HEK293 (cell line): ENCODE measurements around the gene TAF11L14.
"Not testable (repeated sequence)": the region's sequence is repeated elsewhere in the genome, so short reads cannot be mapped to it uniquely, and the experiment has no call there.

Experiments used
- CTCF ChIA-PET: fragments of 350-600 bp; formaldehyde crosslinking; extraction: SDS; loops from one replicate; lab custom pipeline; 2021; ENCODE audit warnings: antibody characterized with exemption; lab: Yijun Ruan, JAX
- POLR2A ChIA-PET: fragments of 300-600 bp; formaldehyde crosslinking; extraction: SDS; loops from one replicate; lab custom pipeline; 2020; ENCODE audit warnings: antibody characterized with exemption, inconsistent platforms; lab: Yijun Ruan, JAX
- H3K27ac ChIP-seq: fragments of 200-500 bp; sonication (Bioruptor generic); 2 replicates; pipeline ENCODE4 v1.5.1; 2014; ENCODE audit warnings: low read depth, low read length, control low read depth, inconsistent platforms; ENCODE audit errors: extremely low read depth
- H3K36me3 ChIP-seq, 2 experiments: fragments of 200-500 bp in 1 of 2; sonication (Bioruptor generic) in 1 of 2; 1 replicate in 1 of 2; 2 replicates in 1 of 2; pipeline ENCODE4 v1.5.1; 2014 to 2017; ENCODE audit warnings: inconsistent platforms in 2 of 2, low read length in 2 of 2; ENCODE audit not compliant: control insufficient read depth in 2 of 2, insufficient read depth in 1 of 2
- H3K4me1 ChIP-seq: fragments of 200-500 bp; sonication (Bioruptor generic); 2 replicates; pipeline ENCODE4 v1.5.1; 2014; ENCODE audit warnings: mild to moderate bottlenecking, low read length, inconsistent platforms; ENCODE audit not compliant: control insufficient read depth, insufficient read depth
- H3K4me3 ChIP-seq: 2 replicates; pipeline ENCODE4 v1.5.1; 2011; ENCODE audit warnings: low read depth, mild to moderate bottlenecking, control low read depth, low read length, moderate library complexity
- H3K9me3 ChIP-seq: fragments of 200-500 bp; sonication (Bioruptor generic); 2 replicates; pipeline ENCODE4 v1.5.1; 2014; ENCODE audit warnings: low read depth, low read length, inconsistent platforms; ENCODE audit not compliant: control insufficient read depth, insufficient read depth
- GFI1B ChIP-seq: fragments of 450-650 bp; formaldehyde crosslinking; IDR thresholded peaks from 2 replicates; pipeline ENCODE4 v1.5.1; 2016; ENCODE audit warnings: missing biosample characterization, missing genetic modification characterization
- GLI2 ChIP-seq: fragments of 450-650 bp; formaldehyde crosslinking; IDR thresholded peaks from 2 replicates; pipeline ENCODE4; 2017; ENCODE audit warnings: missing biosample characterization, missing genetic modification characterization, low read depth, borderline replicate concordance
- MEIS1 ChIP-seq: sonication (generic); formaldehyde crosslinking; IDR thresholded peaks from 2 replicates; pipeline ENCODE4 v1.8.1; 2022; ENCODE audit warnings: missing genetic modification reagents, mild to moderate bottlenecking, borderline replicate concordance
- SCRT2 ChIP-seq: fragments of 450-650 bp; formaldehyde crosslinking; IDR thresholded peaks from 2 replicates; pipeline ENCODE4 v1.5.1; 2016; ENCODE audit warnings: missing biosample characterization, missing genetic modification characterization
- SP3 ChIP-seq: fragments of 450-650 bp; formaldehyde crosslinking; IDR thresholded peaks from 2 replicates; pipeline ENCODE4 v1.5.1; 2016; ENCODE audit warnings: missing biosample characterization, missing genetic modification characterization
- TCF7L2 ChIP-seq: IDR thresholded peaks from 2 replicates; pipeline ENCODE4 v1.6.1; 2011; ENCODE audit warnings: low read depth, mild to moderate bottlenecking, inconsistent platforms, low read length, moderate library complexity, borderline replicate concordance
- ZBTB17 ChIP-seq: fragments of 450-650 bp; formaldehyde crosslinking; IDR thresholded peaks from 2 replicates; pipeline ENCODE4 v1.5.1; 2016; ENCODE audit warnings: missing biosample characterization, missing genetic modification characterization
- ZFP3 ChIP-seq: fragments of 450-650 bp; formaldehyde crosslinking; IDR thresholded peaks from 2 replicates; pipeline ENCODE4 v1.5.1; 2016; ENCODE audit warnings: low read depth, missing biosample characterization, missing genetic modification characterization
- ZNF10 ChIP-seq: fragments of 450-650 bp; formaldehyde crosslinking; IDR thresholded peaks from 2 replicates; pipeline ENCODE4 v1.5.1; 2017; ENCODE audit warnings: missing biosample characterization, missing genetic modification characterization
- ZNF112 ChIP-seq: fragments of 450-650 bp; formaldehyde crosslinking; IDR thresholded peaks from 2 replicates; pipeline ENCODE4 v1.5.0; 2017; ENCODE audit warnings: missing biosample characterization, missing genetic modification characterization
- ZNF146 ChIP-seq: fragments of 450-650 bp; formaldehyde crosslinking; IDR thresholded peaks from 2 replicates; pipeline ENCODE4 v1.5.1; 2016; ENCODE audit warnings: missing biosample characterization, missing genetic modification characterization
- ZNF350 ChIP-seq: fragments of 450-650 bp; formaldehyde crosslinking; IDR thresholded peaks from 2 replicates; pipeline ENCODE4 v1.5.0; 2017; ENCODE audit warnings: missing biosample characterization, mild to moderate bottlenecking, missing genetic modification characterization
- ZNF354C ChIP-seq: fragments of 450-650 bp; formaldehyde crosslinking; IDR thresholded peaks from 2 replicates; pipeline ENCODE4 v1.5.1; 2016; ENCODE audit warnings: missing biosample characterization, missing genetic modification characterization, low read depth, borderline replicate concordance
- ZNF391 ChIP-seq: fragments of 450-650 bp; formaldehyde crosslinking; IDR thresholded peaks from 2 replicates; pipeline ENCODE4 v1.5.1; 2016; ENCODE audit warnings: low read depth, missing biosample characterization, missing genetic modification characterization, borderline replicate concordance
- ZNF501 ChIP-seq: fragments of 450-650 bp; formaldehyde crosslinking; IDR thresholded peaks from 2 replicates; pipeline ENCODE4 v1.5.1; 2016; ENCODE audit warnings: missing biosample characterization, missing genetic modification characterization
- ZNF560 ChIP-seq: fragments of 450-650 bp; formaldehyde crosslinking; IDR thresholded peaks from 2 replicates; pipeline ENCODE4 v1.5.1; 2017; ENCODE audit warnings: missing biosample characterization, missing genetic modification characterization, borderline replicate concordance
- ZNF621 ChIP-seq: fragments of 450-650 bp; formaldehyde crosslinking; IDR thresholded peaks from 2 replicates; pipeline ENCODE4 v1.5.1; 2017; ENCODE audit warnings: missing biosample characterization, missing genetic modification characterization
- ZNF654 ChIP-seq: fragments of 450-650 bp; formaldehyde crosslinking; IDR thresholded peaks from 2 replicates; pipeline ENCODE4 v1.5.1; 2016; ENCODE audit warnings: low read depth, missing biosample characterization, missing genetic modification characterization
- ZNF791 ChIP-seq: fragments of 450-650 bp; formaldehyde crosslinking; IDR thresholded peaks from 2 replicates; pipeline ENCODE4 v1.5.1; 2016; ENCODE audit warnings: missing biosample characterization, missing genetic modification characterization
- TF ChIP-seq, protein P1 (sequence below): sonication (generic); formaldehyde crosslinking; IDR thresholded peaks from 2 replicates; pipeline ENCODE4 v1.8.1; 2022; ENCODE audit warnings: mild to moderate bottlenecking, moderate library complexity, missing genetic modification reagents
- TF ChIP-seq, protein P2 (sequence below): fragments of 450-650 bp; formaldehyde crosslinking; conservative IDR thresholded peaks from 2 replicates; pipeline ENCODE4 v1.5.1; 2016; ENCODE audit warnings: low read depth, missing biosample characterization, missing genetic modification characterization
- TF ChIP-seq, protein P3 (sequence below): fragments of 450-650 bp; IDR thresholded peaks from 2 replicates; pipeline ENCODE4 v1.5.1; 2018; ENCODE audit warnings: missing biosample characterization, mild to moderate bottlenecking, missing genetic modification characterization

Gene TAF11L14

DNA sequence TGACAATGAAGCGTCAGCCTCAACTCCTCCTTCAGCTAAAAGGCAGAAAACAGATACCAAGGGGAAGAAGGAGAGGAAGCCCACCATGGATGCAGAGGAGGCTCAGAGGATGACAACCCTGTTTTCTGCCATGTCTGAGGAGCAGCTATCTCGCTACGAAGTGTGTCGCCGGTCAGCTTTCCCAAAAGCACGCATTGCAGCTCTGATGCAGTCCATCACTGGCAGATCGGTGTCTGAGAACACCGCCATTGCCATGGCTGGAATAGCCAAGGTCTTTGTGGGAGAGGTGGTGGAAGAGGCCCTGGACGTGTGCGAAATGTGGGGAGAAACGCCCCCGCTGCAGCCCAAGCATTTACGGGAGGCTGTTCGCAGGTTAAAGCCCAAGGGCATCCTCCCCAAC is 29.3 kb upstream of the TAF11L14 start:
- TF ChIP-seq ZFP3 (tag by site-specific recombination) (no peak), ZNF146 (no peak), ZNF10 (tag by site-specific recombination) (no peak), ZNF654 (tag by site-specific recombination) (no peak), ZNF354C (tag by site-specific recombination) (no peak), ZBTB17 (tag by site-specific recombination) (no peak), ZNF391 (tag by site-specific recombination) (no peak), GLI2 (tag by site-specific recombination) (no peak), GFI1B (tag by site-specific recombination) (no peak)
- TF ChIP-seq, all 188 proteins: peak for 0
- H3K4me1 ChIP-seq, result no peaks in the 10 kb centered on the region
- ChIA-PET POLR2A (no interaction called here), CTCF (no interaction called here)
- no peaks in the 10 kb centered on the region for H3K36me3 ChIP-seq
- H3K4me3 ChIP-seq, result no peak overlapping the region
- no peaks in the 10 kb centered on the region for H3K9me3 ChIP-seq
- H3K27ac ChIP-seq, result no peak overlapping the region

DNA sequence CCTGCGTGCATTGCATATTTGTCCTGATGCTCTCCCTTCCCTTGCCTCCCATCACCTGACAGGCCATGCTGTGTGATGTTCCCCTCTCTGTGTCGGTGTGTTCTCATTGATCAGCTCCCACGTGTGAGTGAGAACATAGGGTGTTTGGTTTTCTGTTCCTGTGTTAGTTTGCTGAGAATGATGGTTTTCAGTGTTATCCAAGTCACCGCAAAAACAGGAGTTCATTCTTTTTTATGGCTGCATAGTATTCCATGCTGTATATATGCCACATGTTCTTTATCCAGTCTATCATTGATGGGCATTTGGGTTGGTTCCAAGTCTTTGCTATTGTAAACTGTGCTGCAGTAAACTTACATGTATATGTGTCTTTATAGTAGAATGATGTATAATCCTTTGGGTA is 26.8 kb upstream of the TAF11L14 start:
- TF ChIP-seq ZNF146, result peak; percentile 58; the same call in 1 of the 2 replicates
- H3K36me3 ChIP-seq, H3K4me1 ChIP-seq, H3K9me3 ChIP-seq, CTCF ChIA-PET, H3K27ac ChIP-seq, H3K4me3 ChIP-seq, POLR2A ChIA-PET: not testable (repeated sequence)

DNA sequence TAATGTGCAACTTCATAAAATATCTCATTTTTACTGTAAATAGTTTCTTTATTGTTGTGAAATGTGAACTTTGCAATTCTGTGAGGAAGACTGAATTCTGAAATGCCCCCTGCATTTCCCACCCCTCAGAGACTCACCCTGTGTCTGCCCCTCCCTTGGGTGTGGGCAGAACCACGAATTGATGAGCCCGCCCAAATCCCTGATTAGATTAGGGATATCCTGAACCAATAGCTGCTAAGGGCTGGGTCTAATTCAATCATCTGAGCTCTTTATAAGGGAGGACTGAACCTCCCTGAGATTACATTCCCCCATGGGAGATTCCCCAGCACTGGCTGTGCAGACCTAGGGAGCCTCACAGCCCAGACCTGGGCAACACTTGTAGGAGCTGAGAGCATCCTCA is 24.2 kb upstream of the TAF11L14 start, which contains the start of gene TAF11L12:
Gene TAF11L12 (plus strand): TSS at position 301 of the 400 bp plus-strand sequence.
- POLR2A ChIA-PET, H3K36me3 ChIP-seq, H3K27ac ChIP-seq, CTCF ChIA-PET, H3K9me3 ChIP-seq, H3K4me1 ChIP-seq, H3K4me3 ChIP-seq: not testable (repeated sequence)

DNA sequence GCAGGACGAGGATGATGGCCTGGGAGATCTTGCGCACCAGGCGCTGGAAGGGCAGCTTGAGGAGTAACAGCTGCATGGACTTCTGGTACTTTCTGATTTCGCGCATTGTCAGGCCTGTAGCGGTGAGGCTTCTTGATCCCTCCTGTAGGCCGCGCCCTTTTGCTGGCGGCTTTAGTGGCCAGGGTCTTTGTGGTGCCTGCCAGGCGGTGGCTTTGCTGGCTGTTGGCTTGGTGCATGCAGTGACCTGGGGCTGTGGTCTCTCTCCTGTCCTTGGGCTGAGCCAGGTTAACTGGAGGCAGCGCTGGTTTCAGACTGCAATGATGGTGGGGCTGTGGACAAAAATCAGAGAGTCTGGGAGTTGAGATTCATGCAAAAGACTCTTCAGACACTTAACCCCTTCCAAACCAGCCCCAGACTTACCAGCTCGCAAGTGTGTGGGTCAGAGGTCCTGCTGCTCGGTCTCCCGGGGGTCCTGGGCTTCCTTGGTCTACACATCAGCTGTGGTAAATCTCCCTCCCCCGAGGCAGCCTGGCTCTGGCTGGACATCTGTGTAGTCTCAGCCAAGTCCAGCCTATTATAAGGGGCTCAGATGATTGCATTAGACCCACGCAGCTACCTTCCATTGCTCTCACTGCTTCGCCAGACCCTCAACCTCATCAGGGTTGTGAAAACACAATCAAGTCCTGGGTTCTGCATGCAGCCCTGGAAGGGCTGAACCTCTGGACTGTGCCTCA is 19.2 kb upstream of the TAF11L14 start:
- POLR2A ChIA-PET, result interaction anchor here (1.0 kb wide), 1 partner anchor 234 kb away, joined by 3 read pairs; no protein-coding TSS in a partner anchor
- H3K36me3 ChIP-seq, result no peaks in the 10 kb centered on the region
- no peaks in the 10 kb centered on the region for H3K9me3 ChIP-seq
- CTCF ChIA-PET, result no interaction called here
- H3K27ac ChIP-seq, result no peak overlapping the region
- no peak for TF ChIP-seq MEIS1 (CRISPR knock-in tag)
- TF ChIP-seq, protein P1, sequence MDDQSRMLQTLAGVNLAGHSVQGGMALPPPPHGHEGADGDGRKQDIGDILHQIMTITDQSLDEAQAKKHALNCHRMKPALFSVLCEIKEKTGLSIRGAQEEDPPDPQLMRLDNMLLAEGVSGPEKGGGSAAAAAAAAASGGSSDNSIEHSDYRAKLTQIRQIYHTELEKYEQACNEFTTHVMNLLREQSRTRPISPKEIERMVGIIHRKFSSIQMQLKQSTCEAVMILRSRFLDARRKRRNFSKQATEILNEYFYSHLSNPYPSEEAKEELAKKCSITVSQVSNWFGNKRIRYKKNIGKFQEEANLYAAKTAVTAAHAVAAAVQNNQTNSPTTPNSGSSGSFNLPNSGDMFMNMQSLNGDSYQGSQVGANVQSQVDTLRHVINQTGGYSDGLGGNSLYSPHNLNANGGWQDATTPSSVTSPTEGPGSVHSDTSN (CRISPR knock-in tag), result no peak
- TF ChIP-seq SCRT2 (tag by site-specific recombination), result no peak
- TF ChIP-seq TCF7L2, result no peak
- TF ChIP-seq, protein P2, sequence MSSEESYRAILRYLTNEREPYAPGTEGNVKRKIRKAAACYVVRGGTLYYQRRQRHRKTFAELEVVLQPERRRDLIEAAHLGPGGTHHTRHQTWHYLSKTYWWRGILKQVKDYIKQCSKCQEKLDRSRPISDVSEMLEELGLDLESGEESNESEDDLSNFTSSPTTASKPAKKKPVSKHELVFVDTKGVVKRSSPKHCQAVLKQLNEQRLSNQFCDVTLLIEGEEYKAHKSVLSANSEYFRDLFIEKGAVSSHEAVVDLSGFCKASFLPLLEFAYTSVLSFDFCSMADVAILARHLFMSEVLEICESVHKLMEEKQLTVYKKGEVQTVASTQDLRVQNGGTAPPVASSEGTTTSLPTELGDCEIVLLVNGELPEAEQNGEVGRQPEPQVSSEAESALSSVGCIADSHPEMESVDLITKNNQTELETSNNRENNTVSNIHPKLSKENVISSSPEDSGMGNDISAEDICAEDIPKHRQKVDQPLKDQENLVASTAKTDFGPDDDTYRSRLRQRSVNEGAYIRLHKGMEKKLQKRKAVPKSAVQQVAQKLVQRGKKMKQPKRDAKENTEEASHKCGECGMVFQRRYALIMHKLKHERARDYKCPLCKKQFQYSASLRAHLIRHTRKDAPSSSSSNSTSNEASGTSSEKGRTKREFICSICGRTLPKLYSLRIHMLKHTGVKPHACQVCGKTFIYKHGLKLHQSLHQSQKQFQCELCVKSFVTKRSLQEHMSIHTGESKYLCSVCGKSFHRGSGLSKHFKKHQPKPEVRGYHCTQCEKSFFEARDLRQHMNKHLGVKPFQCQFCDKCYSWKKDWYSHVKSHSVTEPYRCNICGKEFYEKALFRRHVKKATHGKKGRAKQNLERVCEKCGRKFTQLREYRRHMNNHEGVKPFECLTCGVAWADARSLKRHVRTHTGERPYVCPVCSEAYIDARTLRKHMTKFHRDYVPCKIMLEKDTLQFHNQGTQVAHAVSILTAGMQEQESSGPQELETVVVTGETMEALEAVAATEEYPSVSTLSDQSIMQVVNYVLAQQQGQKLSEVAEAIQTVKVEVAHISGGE (tag by site-specific recombination), result no peak
- TF ChIP-seq, protein P3, sequence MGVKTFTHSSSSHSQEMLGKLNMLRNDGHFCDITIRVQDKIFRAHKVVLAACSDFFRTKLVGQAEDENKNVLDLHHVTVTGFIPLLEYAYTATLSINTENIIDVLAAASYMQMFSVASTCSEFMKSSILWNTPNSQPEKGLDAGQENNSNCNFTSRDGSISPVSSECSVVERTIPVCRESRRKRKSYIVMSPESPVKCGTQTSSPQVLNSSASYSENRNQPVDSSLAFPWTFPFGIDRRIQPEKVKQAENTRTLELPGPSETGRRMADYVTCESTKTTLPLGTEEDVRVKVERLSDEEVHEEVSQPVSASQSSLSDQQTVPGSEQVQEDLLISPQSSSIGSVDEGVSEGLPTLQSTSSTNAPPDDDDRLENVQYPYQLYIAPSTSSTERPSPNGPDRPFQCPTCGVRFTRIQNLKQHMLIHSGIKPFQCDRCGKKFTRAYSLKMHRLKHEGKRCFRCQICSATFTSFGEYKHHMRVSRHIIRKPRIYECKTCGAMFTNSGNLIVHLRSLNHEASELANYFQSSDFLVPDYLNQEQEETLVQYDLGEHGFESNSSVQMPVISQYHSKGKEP (tag by site-specific recombination), result no peak
- no peak for TF ChIP-seq ZNF501
- no peak for TF ChIP-seq SP3
- no peak for TF ChIP-seq ZNF621
- no peak for TF ChIP-seq ZNF350 (tag by site-specific recombination)
- no peak for TF ChIP-seq ZNF112
- no peak for TF ChIP-seq ZNF791 (tag by site-specific recombination)
- TF ChIP-seq ZNF560 (tag by site-specific recombination), result no peak
- H3K4me3 ChIP-seq, result no peak overlapping the region
- H3K4me1 ChIP-seq, result no peaks in the 10 kb centered on the region
